Measurements from ENCODE around the gene RNF227.

DNA sequence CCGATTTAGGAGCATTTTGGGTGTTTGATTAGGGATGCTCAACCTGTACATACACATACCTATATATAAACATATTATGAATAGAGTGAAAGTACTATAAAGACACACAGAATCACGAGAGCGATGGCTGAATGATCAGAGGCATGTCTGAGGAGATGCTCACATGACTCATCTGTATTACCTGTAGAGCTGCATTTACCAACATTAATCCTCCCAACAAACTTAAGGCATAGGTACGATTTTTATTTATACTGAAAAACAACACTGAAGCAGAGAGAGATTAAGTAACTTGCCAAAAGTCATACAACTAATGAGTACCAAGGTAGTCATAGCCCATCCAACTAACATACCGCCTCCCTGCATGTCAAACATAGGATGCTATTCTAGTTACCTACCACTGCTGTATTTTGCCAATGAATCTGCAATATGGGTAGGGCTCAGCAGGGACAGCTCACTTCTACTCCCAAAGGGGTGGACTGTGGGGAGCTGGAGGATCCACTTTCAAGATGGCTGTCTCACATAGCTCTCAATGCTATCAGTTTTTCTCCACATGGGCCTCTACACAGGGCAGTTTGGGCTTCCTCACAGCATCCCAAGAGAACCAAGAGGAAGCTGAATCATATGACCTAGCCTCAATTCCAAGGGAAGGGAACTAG is 51.0 kb downstream of the RNF227 start:
- TF ChIP-seq, protein P1, sequence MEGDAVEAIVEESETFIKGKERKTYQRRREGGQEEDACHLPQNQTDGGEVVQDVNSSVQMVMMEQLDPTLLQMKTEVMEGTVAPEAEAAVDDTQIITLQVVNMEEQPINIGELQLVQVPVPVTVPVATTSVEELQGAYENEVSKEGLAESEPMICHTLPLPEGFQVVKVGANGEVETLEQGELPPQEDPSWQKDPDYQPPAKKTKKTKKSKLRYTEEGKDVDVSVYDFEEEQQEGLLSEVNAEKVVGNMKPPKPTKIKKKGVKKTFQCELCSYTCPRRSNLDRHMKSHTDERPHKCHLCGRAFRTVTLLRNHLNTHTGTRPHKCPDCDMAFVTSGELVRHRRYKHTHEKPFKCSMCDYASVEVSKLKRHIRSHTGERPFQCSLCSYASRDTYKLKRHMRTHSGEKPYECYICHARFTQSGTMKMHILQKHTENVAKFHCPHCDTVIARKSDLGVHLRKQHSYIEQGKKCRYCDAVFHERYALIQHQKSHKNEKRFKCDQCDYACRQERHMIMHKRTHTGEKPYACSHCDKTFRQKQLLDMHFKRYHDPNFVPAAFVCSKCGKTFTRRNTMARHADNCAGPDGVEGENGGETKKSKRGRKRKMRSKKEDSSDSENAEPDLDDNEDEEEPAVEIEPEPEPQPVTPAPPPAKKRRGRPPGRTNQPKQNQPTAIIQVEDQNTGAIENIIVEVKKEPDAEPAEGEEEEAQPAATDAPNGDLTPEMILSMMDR (IDR thresholded peaks at IDR 0.05): no peak
- TF ChIP-seq POLR2A (IDR thresholded peaks at IDR 0.05): no peak
